ENCODE data around the gene TNFSF13.

- TF ChIP-seq, protein P1, sequence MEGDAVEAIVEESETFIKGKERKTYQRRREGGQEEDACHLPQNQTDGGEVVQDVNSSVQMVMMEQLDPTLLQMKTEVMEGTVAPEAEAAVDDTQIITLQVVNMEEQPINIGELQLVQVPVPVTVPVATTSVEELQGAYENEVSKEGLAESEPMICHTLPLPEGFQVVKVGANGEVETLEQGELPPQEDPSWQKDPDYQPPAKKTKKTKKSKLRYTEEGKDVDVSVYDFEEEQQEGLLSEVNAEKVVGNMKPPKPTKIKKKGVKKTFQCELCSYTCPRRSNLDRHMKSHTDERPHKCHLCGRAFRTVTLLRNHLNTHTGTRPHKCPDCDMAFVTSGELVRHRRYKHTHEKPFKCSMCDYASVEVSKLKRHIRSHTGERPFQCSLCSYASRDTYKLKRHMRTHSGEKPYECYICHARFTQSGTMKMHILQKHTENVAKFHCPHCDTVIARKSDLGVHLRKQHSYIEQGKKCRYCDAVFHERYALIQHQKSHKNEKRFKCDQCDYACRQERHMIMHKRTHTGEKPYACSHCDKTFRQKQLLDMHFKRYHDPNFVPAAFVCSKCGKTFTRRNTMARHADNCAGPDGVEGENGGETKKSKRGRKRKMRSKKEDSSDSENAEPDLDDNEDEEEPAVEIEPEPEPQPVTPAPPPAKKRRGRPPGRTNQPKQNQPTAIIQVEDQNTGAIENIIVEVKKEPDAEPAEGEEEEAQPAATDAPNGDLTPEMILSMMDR (IDR thresholded peaks at IDR 0.05), result no peak
- TF ChIP-seq ZFX (IDR thresholded peaks at IDR 0.05; ENCODE audit: borderline replicate concordance), result no peak
These were observed 4.7 kb downstream of the TNFSF13 start for GRCh38 chr17:7563115-7563869.

Data from 22Rv1 (cell line).